ENCODE data around the gene ZNF124. TPM values are rescaled to one million over a fixed set of nuclear protein-coding genes. Genes with fewer than 3 reads are reported as not detected.

Gene ZNF124
- total and polyA plus RNA-seq, 2 of the 8 experiments (the other 6 are each of a cell fraction or from before 2014, with no cell fraction given), result 4.6 to 39.9 TPM

- H4K20me1 ChIP-seq (replicated peaks in 1 of 2; ENCODE audit: control insufficient read depth in 1 of 2, insufficient read depth in 2 of 2, low read length in 2 of 2), result no peaks in the 10 kb centered on the region
- H3K9me3 ChIP-seq (ENCODE audit: insufficient read depth in 2 of 2, low read depth in 1 of 2, low read length in 1 of 2), result peaks cover 36% of the 10 kb centered on the region in 2 experiments
- ChIA-PET POLR2A (ENCODE audit: partially characterized antibody) (interaction anchor here (0.7 kb wide), 1 partner anchor 36 kb away, joined by 3 read pairs; no protein-coding TSS in a partner anchor), CTCF (ENCODE audit: partially characterized antibody) (interaction anchor here (2.7 to 3.1 kb wide), 2 partner anchors 12 to 15 kb away, joined by 8 to 9 read pairs; no protein-coding TSS in a partner anchor)
- no peak overlapping the region for H2BK5ac ChIP-seq (ENCODE audit: low read depth, low read length)
- no peak overlapping the region for H2BK120ac ChIP-seq (replicated peaks; ENCODE audit: low read depth, low read length)
- no peak overlapping the region for H3K18ac ChIP-seq (ENCODE audit: extremely low read depth, low read length)
- no peak overlapping the region for H3K27ac ChIP-seq (ENCODE audit: low read depth, low read length)
- H4K91ac ChIP-seq (replicated peaks; ENCODE audit: insufficient read length, low read length), result no peak overlapping the region
- H3K4me2 ChIP-seq (ENCODE audit: insufficient read depth in 1 of 2, low read depth in 2 of 2, low read length in 2 of 2), result no peak overlapping the region
- no peak overlapping the region for H2BK20ac ChIP-seq (ENCODE audit: low read length)
- H3K4ac ChIP-seq (replicated peaks; ENCODE audit: insufficient read length, low read depth, low read length), result no peak overlapping the region
- no peak overlapping the region for H4K5ac ChIP-seq (ENCODE audit: insufficient read length, low read depth, low read length)
- peaks cover 2 to 44% (median 11%) of the 10 kb centered on the region in 4 experiments; a peak in 6 of 8 replicates for H3K36me3 ChIP-seq (ENCODE audit: control insufficient read depth in 2 of 4, insufficient read depth in 4 of 4, low read length in 3 of 4)
- no peak overlapping the region for H3K56ac ChIP-seq (replicated peaks; ENCODE audit: insufficient read length, low read depth, low read length)
- DNase-seq (ENCODE audit: low read depth in 1 of 2, low spot score in 2 of 2) (no peak), FAIRE-seq (no peak)
- H3K9ac ChIP-seq (replicated peaks in 1 of 4; ENCODE audit: extremely low read depth in 1 of 4, low read depth in 3 of 4, low read length in 3 of 4), result no peak overlapping the region
- no peak overlapping the region for H3K14ac ChIP-seq (ENCODE audit: insufficient read length)
- H3K4me3 ChIP-seq (ENCODE audit: extremely low read depth in 1 of 4, insufficient read depth in 2 of 4, low read depth in 3 of 4, low read length in 4 of 4), result no peak overlapping the region
- H3K27me3 ChIP-seq (replicated peaks in 1 of 4; ENCODE audit: control insufficient read depth in 3 of 4, extremely low read depth in 1 of 4, insufficient read depth in 3 of 4, low read length in 3 of 4), result no peaks in the 10 kb centered on the region
- H3K79me2 ChIP-seq (ENCODE audit: control insufficient read depth in 1 of 2, insufficient read depth in 2 of 2, low read length in 2 of 2), result peaks cover 0 to 15% of the 10 kb centered on the region in 2 experiments; a peak in 2 of 4 replicates
- no peak overlapping the region for H2BK12ac ChIP-seq (ENCODE audit: low read depth, low read length)
- peaks cover 0 to 3% (median 0%) of the 10 kb centered on the region in 4 experiments; a peak in 1 of 7 replicates for H3K4me1 ChIP-seq (replicated peaks in 1 of 4; ENCODE audit: control insufficient read depth in 3 of 4, insufficient read depth in 4 of 4, low read length in 3 of 4)
- H4K8ac ChIP-seq (ENCODE audit: extremely low read depth, insufficient read depth, low read length), result 0 out of 2 replicates have a peak overlapping the region, but pooled peaks have one; percentile 11
- no peak overlapping the region for H3K23ac ChIP-seq (ENCODE audit: insufficient read length)
- no peak overlapping the region for H2AK5ac ChIP-seq (ENCODE audit: low read depth, low read length)
- H3K79me1 ChIP-seq (ENCODE audit: low read depth, low read length), result 0 out of 2 replicates have a peak, but pooled peaks cover 2% of the 10 kb centered on the region
- no peak overlapping the region for H2BK15ac ChIP-seq (ENCODE audit: low read length)
- 84% methylated on average over 6 of the region's 10 CpGs; no CpG with 5 or more reads in 1 of the 2 experiments for WGBS, 2 experiments (ENCODE audit: extremely low coverage in 1 of 2, insufficient coverage in 1 of 2, insufficient read length in 1 of 2, insufficient replicate concordance in 2 of 2, low coverage in 1 of 2, low lambda C conversion rate in 2 of 2, missing lambda C conversion rate in 1 of 2)
- no peak overlapping the region for H2AFZ ChIP-seq (ENCODE audit: low read length)
- H3K23me2 ChIP-seq (ENCODE audit: low read depth, low read length), result no peaks in the 10 kb centered on the region
- no peak for TF ChIP-seq CHD1 (IDR thresholded peaks at IDR 0.05; ENCODE audit: low read depth, low read length)
- TF ChIP-seq EGR1 (IDR thresholded peaks at IDR 0.05; ENCODE audit: borderline replicate concordance, low read depth, low read length), result no peak
- no peak for TF ChIP-seq CREB1 (IDR thresholded peaks at IDR 0.05)
- TF ChIP-seq CTCF (IDR thresholded peaks at IDR 0.05; ENCODE audit: control extremely low read depth in 1 of 3, insufficient read depth in 1 of 3, low read depth in 1 of 3, low read length in 3 of 3), result no peak
- no peak for TF ChIP-seq TEAD4 (IDR thresholded peaks at IDR 0.05; ENCODE audit: low read depth, low read length)
- TF ChIP-seq ATF2 (IDR thresholded peaks at IDR 0.05; ENCODE audit: low read length), result no peak
- TF ChIP-seq HDAC2 (IDR thresholded peaks at IDR 0.05; ENCODE audit: borderline replicate concordance in 1 of 2, low read depth in 2 of 2, low read length in 2 of 2), result no peak
- TF ChIP-seq JUN (IDR thresholded peaks at IDR 0.05; ENCODE audit: low read depth, low read length), result no peak
- TF ChIP-seq ZNF274 (IDR thresholded peaks at IDR 0.05; ENCODE audit: borderline replicate concordance, extremely low read depth, low read length), result no peak
These were observed 40.6 kb downstream of the ZNF124 start for GRCh38 chr1:247131236-247131635.
